Neural progenitor cell (in vitro differentiated cells): Measurements from ENCODE around the gene RND2.

Experiments
- EZH2 ChIP-seq: fragments of 200-600 bp; sonication (generic); IDR thresholded peaks from 2 replicates; pipeline ENCODE4 v1.6.1; 2017; ENCODE audit warnings: antibody characterized with exemption, mild to moderate bottlenecking, moderate library complexity
- TF ChIP-seq, protein P1 (sequence below): fragments of 200-600 bp; sonication (generic); IDR thresholded peaks from 2 replicates; pipeline ENCODE4 v1.5.1; 2017; ENCODE audit warnings: antibody characterized with exemption, mild to moderate bottlenecking

- TF ChIP-seq EZH2 = no peak
- TF ChIP-seq, protein P1, sequence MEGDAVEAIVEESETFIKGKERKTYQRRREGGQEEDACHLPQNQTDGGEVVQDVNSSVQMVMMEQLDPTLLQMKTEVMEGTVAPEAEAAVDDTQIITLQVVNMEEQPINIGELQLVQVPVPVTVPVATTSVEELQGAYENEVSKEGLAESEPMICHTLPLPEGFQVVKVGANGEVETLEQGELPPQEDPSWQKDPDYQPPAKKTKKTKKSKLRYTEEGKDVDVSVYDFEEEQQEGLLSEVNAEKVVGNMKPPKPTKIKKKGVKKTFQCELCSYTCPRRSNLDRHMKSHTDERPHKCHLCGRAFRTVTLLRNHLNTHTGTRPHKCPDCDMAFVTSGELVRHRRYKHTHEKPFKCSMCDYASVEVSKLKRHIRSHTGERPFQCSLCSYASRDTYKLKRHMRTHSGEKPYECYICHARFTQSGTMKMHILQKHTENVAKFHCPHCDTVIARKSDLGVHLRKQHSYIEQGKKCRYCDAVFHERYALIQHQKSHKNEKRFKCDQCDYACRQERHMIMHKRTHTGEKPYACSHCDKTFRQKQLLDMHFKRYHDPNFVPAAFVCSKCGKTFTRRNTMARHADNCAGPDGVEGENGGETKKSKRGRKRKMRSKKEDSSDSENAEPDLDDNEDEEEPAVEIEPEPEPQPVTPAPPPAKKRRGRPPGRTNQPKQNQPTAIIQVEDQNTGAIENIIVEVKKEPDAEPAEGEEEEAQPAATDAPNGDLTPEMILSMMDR = no peak
These were observed 4.0 kb upstream of the RND2 start for GRCh38 chr17:43020789-43021740.
